Glutamatergic neuron (in vitro differentiated cells): ENCODE measurements around the gene NOX5. TPM values are rescaled to one million over a fixed set of nuclear protein-coding genes. Genes with fewer than 3 reads are reported as not detected.

Source experiments
- DNase-seq: peaks from one replicate; pipeline ENCODE4 v3.0.0; 2022
- H3K27ac Mint-ChIP-seq: one replicate; pipeline ENCODE4 v1.8.0; 2020; ENCODE audit warnings: mild to moderate bottlenecking, mixed read lengths, inconsistent platforms; ENCODE audit not compliant: unreplicated experiment
- H3K27me3 Mint-ChIP-seq: one replicate; pipeline ENCODE4 v1.8.0; 2020; ENCODE audit warnings: mild to moderate bottlenecking, moderate library complexity, mixed read lengths, inconsistent platforms; ENCODE audit not compliant: unreplicated experiment
- H3K36me3 Mint-ChIP-seq: one replicate; pipeline ENCODE4 v1.8.0; 2020; ENCODE audit warnings: mild to moderate bottlenecking, mixed read lengths, inconsistent platforms; ENCODE audit not compliant: unreplicated experiment
- H3K4me1 Mint-ChIP-seq: one replicate; pipeline ENCODE4 v1.8.0; 2020; ENCODE audit warnings: mild to moderate bottlenecking, low read depth, mixed read lengths, inconsistent platforms; ENCODE audit not compliant: unreplicated experiment
- H3K4me3 Mint-ChIP-seq: one replicate; pipeline ENCODE4 v1.8.0; 2020; ENCODE audit warnings: mild to moderate bottlenecking, mixed read lengths, inconsistent platforms; ENCODE audit not compliant: unreplicated experiment
- H3K9me3 Mint-ChIP-seq: one replicate; pipeline ENCODE4 v1.8.0; 2020; ENCODE audit warnings: mild to moderate bottlenecking, moderate library complexity, mixed read lengths, inconsistent platforms; ENCODE audit not compliant: unreplicated experiment
- total RNA-seq: library from RNA; stranded (reverse); fragmentation: NEBNext Ultra II Directional; extraction: Animal tissue kit (Norgen Biotek cat#: 25700); gene quantifications from one replicate; pipeline ENCODE4 v1.2.1, GENCODE V29; 2021; ENCODE audit not compliant: unreplicated experiment
- TF ChIP-seq, protein P1 (sequence below): fragments of 200-600 bp; sonication (generic); IDR thresholded peaks from one replicate; pipeline ENCODE4 v1.5.0; 2021; ENCODE audit not compliant: partially characterized antibody, unreplicated experiment

Gene NOX5
- total RNA-seq, 1 donor from 2014 or later: not detected

DNA sequence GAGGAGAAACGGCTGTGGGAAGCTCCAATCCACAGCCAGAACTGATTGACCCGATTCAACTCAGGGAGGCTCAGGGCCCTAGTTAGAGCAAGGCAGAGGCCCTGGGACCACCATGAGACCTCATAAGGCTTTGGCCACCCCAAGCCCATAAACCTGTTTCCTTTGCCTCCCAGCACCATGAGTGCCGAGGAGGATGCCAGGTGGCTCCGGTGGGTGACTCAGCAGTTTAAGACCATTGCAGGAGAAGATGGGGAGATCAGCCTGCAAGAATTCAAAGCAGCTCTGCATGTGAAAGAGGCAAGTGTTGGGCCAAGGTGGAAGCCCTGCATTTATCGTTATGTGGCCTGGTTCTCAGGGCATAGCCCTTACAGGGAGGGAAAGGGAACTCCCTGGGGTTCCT lies 11.9 kb downstream of the NOX5 start:
- Mint-ChIP-seq H3K4me1 (no peaks in the 10 kb centered on the region), H3K27me3 (no peaks in the 10 kb centered on the region), H3K36me3 (peaks cover 4% of the 10 kb centered on the region), H3K4me3 (no peak overlapping the region), H3K27ac (no peak overlapping the region), H3K9me3 (peaks cover 4% of the 10 kb centered on the region)
- no peak for DNase-seq
- TF ChIP-seq, protein P1, sequence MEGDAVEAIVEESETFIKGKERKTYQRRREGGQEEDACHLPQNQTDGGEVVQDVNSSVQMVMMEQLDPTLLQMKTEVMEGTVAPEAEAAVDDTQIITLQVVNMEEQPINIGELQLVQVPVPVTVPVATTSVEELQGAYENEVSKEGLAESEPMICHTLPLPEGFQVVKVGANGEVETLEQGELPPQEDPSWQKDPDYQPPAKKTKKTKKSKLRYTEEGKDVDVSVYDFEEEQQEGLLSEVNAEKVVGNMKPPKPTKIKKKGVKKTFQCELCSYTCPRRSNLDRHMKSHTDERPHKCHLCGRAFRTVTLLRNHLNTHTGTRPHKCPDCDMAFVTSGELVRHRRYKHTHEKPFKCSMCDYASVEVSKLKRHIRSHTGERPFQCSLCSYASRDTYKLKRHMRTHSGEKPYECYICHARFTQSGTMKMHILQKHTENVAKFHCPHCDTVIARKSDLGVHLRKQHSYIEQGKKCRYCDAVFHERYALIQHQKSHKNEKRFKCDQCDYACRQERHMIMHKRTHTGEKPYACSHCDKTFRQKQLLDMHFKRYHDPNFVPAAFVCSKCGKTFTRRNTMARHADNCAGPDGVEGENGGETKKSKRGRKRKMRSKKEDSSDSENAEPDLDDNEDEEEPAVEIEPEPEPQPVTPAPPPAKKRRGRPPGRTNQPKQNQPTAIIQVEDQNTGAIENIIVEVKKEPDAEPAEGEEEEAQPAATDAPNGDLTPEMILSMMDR: no peak

DNA sequence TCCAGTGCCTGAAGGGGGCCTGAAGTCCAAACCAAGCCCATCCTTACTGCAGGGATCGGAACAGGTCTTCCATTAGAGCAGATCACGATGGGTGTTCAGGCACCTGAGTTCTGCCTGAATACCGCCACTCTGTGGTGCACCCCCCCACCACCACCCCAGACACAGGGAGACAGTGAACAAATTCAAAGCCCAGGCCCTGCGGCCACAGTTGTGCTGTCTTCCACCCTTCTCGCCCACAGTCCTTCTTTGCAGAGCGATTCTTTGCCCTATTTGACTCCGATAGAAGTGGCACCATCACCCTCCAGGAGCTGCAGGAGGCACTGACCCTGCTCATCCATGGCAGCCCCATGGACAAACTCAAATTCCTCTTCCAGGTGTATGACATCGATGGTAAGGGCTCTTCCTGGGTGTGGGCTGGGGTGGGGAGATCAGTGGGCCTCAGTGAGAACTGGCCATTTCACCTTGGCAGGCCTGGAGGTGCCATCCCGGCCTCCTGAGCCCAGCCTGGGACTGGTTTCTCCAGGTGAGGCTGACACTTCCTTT lies 13.6 kb downstream of the NOX5 start:
- TF ChIP-seq, protein P1: no peak
- H3K9me3 Mint-ChIP-seq: peaks cover 4% of the 10 kb centered on the region
- H3K4me1 Mint-ChIP-seq: no peaks in the 10 kb centered on the region
- H3K27ac Mint-ChIP-seq: no peak overlapping the region
- H3K27me3 Mint-ChIP-seq: no peaks in the 10 kb centered on the region
- DNase-seq: no peak
- H3K36me3 Mint-ChIP-seq: peaks cover 4% of the 10 kb centered on the region
- no peak overlapping the region for H3K4me3 Mint-ChIP-seq

DNA sequence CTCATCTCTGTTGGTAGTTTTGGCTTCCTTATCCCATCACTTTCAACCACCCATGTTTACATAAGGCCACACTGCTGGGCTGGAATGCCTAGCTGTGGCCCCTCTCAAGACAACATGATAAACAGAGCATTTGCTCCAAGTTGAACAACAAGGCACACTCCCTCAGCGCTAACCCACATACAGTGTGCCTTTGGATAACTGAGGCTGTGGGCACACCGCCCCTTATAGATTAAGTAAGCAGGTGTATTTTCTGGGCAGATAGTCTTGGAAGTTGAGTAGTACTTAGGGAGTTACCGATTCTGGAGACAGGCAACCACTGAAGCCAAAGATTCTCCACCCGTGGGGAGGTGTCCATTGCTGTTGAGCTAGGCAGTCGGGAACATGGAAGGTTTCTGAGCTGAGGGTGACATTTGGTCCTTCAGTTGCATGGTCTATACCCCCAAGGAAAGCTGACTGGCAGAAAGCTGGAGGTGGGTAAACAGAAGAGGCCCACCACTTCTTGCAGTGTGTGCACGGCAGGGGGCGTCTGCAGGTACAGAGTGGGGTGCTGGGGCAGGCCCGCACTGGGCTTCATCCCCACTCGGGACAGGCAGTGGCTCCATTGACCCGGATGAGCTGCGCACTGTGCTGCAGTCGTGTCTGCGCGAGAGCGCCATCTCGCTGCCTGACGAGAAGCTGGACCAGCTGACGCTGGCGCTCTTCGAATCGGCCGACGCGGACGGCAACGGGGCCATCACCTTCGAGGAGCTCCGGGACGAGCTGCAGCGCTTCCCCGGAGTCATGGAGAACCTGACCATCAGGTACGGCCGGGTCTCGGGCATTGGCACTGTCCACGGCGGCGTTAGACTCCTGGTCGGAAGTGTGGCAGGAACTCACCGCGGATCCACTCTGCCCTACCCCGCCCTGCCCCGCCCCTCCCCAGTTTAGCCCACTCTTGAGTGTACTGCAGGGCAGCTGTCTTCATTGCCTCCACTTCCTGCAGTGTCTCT lies 16.8 kb downstream of the NOX5 start:
- Mint-ChIP-seq H3K27me3 (no peaks in the 10 kb centered on the region), H3K27ac (no peak overlapping the region), H3K36me3 (peaks cover 4% of the 10 kb centered on the region), H3K4me3 (peak overlapping the region; percentile 69), H3K4me1 (no peaks in the 10 kb centered on the region), H3K9me3 (peaks cover 4% of the 10 kb centered on the region)
- DNase-seq: peak; percentile 67
- TF ChIP-seq, protein P1: peak; percentile 44

GRCh38 chr15:69032031-69032430 lies 17.5 kb downstream of the NOX5 start:
- no peaks in the 10 kb centered on the region for H3K4me1 Mint-ChIP-seq
- DNase-seq: no peak
- peaks cover 4% of the 10 kb centered on the region for H3K36me3 Mint-ChIP-seq
- H3K27me3 Mint-ChIP-seq: no peaks in the 10 kb centered on the region
- H3K27ac Mint-ChIP-seq: no peak overlapping the region
- H3K9me3 Mint-ChIP-seq: peaks cover 4% of the 10 kb centered on the region
- TF ChIP-seq, protein P1: no peak
- H3K4me3 Mint-ChIP-seq: peak overlapping the region; percentile 69

- Mint-ChIP-seq H3K9me3 (peaks cover 2% of the 10 kb centered on the region), H3K4me1 (no peaks in the 10 kb centered on the region), H3K27ac (no peak overlapping the region), H3K4me3 (no peak overlapping the region), H3K27me3 (no peaks in the 10 kb centered on the region), H3K36me3 (peaks cover 4% of the 10 kb centered on the region)
- TF ChIP-seq, protein P1: no peak
- no peak for DNase-seq
Observed at GRCh38 chr15:69032703-69033373, 18.3 kb downstream of the NOX5 start.
